Stimulated activated CD4-positive, alpha-beta T cell treated with anti-CD3 and anti-CD28 coated beads, TNF-alpha, amount 100 ng/mL, for 24 hours (primary cell): Measurements from ENCODE around the gene ARVCF.

Experiments
- DNase-seq, 3 experiments: peaks; one replicate each; pipeline ENCODE4 v3.0.0-alpha.2; 2020; ENCODE audit warnings: low read depth in 3 of 3

Gene ARVCF

DNA sequence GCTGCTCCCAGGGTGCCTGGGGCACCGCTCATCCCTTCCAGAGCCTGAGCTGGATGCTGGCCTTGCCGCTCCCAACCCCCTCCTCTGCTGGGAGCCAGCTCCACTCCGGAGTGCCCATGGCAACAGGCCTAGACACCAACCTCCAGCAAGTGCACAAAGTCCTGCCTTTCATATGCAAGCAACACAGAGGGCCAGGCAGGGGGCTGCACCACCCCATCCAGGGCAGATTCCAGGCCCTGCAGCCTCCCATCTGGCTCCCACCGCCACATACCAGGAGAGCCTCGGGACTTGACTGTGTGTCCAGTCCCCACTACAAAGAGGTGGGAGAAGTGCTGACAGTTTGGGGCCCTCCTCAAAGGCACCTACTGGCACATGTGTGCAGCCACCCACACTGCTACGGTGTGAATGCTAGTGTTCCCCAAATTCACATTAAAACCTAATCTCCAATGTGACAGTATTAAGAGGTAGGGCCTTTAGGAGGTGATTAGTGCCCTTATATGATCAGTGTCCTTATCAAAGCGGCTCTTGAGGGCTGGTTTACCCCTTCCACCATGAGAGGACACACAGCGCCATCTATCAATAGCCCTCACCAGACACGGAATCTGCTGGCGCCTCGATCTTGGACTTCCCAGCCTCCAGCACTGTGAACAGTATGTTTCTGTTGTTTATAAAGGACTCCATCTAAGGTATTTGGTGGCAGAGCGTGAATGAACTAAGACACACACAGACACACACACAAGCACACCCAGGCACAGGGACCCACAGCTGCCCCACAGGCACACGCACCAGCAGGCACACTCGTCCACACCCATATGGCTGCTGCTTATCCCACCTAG is 16.2 kb downstream of the ARVCF start:
- no peak for DNase-seq

DNA sequence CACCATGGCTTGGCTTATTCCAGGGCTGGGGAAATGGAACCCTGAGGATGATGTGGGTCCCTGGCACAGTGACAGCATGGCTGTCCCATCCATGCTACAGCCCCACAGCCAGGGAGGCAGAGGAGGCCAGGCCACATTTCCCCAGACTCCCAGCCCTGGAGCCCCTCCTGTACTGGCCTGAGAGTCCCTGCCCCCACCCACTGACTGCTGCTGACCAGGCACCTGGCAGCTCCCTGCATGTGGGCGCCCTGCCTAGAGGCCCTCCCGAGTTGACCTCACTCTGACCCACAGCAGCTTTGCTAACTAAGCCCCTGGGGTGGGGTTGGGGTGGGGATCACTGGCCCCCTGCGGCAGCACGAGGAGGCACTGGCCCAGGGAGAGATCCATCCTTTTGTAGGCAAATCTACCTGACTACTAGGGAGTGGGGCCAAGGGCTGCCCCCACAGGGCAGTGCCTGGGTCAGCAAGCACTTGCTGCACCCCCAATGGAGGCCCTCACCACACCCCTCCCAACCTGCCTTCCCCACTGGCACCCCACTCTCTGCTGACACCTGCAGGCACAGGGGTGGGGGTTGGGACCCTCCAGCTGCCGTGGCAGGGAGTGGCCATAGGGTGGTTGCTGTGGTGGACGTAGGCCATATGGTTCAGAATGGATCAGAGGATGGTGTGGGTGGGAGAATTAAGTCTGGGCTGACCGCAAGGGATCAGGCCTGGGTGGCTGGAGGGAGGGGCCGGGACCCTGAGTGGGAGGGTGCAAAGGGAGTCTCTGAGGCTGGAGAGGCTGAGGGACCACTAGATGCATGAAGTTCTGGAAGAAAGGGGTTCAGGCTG is 17.4 kb downstream of the ARVCF start:
- no peak for DNase-seq

- DNase-seq: no peak
Measured at GRCh38 chr22:19998232-19998951, 18.2 kb downstream of the ARVCF start.

DNA sequence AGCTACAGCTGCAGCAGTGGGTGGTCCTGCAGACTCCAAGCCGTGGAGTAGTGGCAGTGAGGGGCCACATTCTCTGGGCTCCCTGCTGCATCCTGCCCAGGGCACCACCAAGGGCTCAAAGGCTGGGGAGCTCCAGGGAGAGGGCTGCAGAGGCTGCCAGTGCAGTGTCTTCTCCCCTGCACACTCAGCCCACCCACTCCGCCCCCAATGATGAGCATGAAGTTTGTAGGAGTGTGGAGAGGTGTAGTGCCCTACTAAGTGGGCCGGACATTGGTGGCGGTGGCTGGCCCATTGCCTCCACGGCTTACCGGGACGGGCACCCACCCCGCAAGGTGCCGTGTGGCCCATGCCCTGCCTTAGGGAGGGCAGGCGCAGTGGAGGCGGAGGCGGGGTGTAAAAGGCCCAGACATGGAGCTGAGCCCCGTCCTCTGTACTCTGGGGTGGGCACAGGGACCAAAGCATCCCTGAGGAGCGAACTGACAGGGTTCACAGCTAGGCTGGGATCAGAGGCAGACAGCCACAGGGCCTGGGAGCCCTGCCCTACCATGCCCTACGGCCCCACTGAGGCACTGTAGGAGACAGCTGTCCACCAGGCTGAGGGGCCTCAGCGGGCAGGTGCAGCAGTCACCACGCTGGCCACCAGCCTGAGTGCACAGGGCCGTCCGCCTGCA is 18.9 kb downstream of the ARVCF start:
- DNase-seq: no peak

DNA sequence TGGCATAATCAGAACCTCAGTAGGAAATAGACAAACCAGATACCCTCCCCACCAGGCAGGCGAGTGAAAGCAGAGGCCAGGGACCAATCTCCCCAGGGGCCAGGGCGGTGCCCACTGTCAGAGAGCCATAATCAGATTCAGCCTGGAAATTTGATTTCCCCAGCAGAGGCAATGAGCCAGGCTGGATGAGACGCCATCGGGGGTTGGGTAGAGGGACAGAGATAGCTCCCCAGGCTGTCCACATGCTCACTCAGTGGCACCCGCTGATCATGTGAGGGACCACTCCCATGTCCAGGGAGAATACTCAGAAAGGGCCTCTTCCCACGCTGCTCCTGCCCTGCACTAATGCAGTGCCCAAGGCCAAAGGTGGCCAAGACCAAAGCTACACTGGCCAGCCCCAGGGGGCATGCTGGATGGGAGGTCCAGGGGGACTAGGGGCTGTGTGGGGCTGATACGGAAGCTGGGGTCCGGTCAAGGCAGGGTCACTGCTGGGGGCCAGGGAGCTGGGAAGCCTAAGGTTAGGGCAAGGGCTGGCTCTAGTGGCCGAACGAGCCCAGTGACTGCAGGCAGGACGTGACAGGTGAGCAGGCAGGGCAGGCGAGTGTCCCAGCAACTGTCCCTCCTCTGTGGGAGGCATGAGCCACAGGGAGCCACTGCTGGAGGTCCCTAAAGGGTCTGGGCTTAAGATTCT is 19.8 kb downstream of the ARVCF start:
- DNase-seq: no peak

- DNase-seq: no peak
Measured at GRCh38 chr22:19995611-19996339, 20.8 kb downstream of the ARVCF start.

- DNase-seq: no peak
Measured at GRCh38 chr22:19994851-19995610, 21.6 kb downstream of the ARVCF start.

DNA sequence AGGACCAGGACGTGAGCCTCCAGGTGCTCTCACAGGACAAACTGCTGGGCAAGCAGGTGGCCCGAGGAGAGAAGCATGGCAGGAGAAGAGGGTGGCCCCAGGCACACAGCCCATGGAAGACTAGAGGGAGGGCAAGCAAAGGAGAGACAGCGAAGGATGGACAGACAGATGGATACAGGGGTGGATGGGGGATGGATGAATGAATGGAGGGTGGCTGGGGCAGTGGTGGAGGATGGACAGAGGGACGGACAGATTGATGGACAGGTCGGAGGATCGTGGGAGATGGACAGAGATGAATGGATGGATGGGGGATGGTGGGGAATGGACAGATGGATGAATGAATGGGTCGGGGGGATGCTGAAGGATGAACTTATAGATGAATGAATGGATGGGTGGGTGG is 22.7 kb downstream of the ARVCF start:
- no peak for DNase-seq

DNA sequence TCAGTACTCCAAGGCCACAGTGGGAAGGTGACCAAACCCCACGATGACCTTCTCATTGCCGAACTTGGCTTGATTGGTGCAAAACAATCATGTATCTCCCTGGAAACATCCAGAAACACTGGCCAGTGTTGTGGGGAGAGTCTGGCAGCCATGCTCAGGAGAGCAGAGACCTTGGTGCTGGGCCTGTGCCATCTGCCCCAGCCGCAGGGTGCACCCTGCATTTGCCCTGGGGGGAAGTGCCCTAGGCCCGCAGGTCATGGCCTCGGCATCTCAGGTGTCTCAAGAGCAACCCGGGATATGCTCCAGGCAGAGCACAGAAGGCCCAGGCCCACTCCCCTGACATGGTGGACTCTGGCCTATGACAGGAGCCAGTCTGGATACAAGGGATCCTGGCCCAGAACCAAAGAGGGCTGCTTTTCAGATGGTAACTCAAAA is 23.7 kb downstream of the ARVCF start:
- no peak for DNase-seq

- no peak for DNase-seq
Measured at GRCh38 chr22:19992481-19992911, 24.1 kb downstream of the ARVCF start.

DNA sequence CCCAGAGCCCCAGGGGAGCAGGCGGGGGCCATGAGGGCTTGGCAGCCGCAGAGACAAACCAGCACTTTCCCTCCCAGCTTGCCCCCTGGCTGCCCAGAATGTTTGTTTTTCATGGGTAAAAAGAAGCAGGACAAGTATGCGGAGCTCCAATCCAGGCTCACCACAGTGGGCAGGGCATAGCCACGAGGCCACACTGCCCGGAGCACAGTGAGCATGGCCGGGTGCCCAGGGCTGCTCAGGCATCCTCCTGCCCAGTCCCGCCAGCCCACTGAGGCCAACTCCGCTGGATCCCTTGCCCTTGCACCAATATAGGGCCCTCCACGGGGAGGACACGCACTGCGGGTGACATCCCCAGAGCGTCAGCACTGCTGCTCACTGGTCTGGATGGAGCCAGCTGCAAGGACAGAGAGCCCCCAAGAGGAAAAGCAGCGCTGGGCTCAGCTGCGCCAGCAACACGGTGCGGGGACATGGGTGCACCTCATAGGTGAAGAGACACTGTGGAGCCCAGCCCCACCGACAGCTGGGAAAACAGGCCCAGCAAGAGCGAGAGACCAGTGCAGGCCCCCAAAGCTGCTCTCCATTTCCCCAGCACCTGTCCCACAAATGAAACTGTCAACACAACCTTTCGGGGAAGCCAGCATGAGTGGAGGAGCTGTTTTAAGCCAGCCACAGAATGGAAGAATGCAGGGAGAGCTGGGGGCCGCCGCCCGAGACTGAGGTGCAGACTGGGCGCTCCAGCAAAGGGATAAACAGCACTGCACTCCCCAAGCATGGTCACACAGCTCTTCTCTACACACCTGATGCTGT is 24.8 kb downstream of the ARVCF start:
- DNase-seq: no peak

DNA sequence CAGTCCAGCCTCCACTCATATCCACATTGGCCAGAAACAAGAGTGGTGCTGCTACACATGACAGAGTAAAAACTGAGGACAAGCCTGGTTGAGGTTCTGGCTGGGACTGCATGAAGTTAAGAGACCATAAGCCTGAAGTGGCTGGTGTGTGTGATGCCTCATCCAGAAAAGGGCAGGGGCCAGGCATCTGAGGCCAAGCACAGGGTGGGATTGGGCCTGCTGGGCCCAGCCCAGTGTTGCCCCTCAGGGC is 25.3 kb downstream of the ARVCF start:
- DNase-seq: no peak

- no peak for DNase-seq
Measured at GRCh38 chr22:19990609-19991394, 25.8 kb downstream of the ARVCF start.

GRCh38 chr22:19990188-19990587 is 26.4 kb downstream of the ARVCF start:
- no peak for DNase-seq

DNA sequence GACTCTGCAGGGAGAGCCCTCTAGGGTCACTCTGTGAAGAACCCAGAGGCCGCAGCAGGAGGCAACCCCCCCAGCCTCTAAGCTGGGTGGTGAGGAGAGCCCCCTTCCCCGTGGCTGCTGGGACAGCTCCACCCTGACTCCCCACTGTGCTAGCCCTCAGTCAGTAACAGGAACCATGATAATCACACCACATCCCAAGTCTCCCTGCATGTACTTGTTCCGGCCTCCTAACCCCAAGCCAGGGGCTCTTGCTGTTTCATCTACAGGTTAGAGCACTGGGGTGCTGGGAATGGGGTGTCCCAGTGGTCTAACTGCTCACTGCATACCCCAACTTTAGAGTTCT is 26.9 kb downstream of the ARVCF start:
- no peak for DNase-seq

GRCh38 chr22:19988965-19989724 is 27.5 kb downstream of the ARVCF start:
- no peak for DNase-seq

DNA sequence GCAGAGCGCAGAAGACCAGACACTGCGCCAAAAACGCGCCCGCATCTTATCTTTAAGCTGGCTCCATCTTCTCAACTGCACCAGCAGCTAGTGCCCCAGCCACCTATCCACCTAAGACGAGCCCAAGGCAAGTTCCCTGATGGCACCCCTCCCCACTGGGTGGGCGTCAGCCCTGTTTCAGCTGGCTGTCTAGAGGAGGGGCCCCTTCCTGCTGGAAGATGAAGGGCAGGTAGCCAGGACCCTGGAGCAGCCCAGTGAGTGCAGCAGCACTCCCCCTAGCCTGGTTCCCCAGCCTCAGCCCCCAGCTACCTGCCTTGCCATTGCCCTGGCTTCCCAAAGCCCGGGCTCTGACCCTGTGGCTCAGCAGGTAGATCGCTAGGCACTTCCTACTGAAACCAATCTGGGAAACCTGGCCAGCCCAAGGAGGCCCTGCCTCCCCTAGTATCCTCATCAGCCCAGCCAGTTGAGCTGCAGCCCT is 28.3 kb downstream of the ARVCF start:
- DNase-seq: no peak
